Activated CD4-positive, alpha-beta T cell treated with anti-CD3 and anti-CD28 coated beads for 36 hours (primary cell): ENCODE results near the gene ACP7. TPM values are rescaled to one million over a fixed set of nuclear protein-coding genes. Genes with fewer than 3 reads are reported as not detected.
A peak's percentile ranks its signal among the peaks of the same experiment; 100 is the strongest.
"Not testable (repeated sequence)": the region's sequence is repeated elsewhere in the genome, so short reads cannot be mapped to it uniquely, and the experiment has no call there.

Source experiments
- ATAC-seq: fragments of 200-7000 bp; cut with Tn5 transposase; one replicate; pipeline ENCODE4 v1.10.0; 2021; ENCODE audit warnings: mild to moderate bottlenecking, moderate library complexity
- CTCF ChIA-PET: fragments of 350-600 bp; sonication (Branson Sonifier 250); formaldehyde crosslinking; loops from one replicate; lab custom pipeline; 2021; ENCODE audit warnings: antibody characterized with exemption; lab: Charles Lee
- POLR2A ChIA-PET: fragments of 350-600 bp; sonication (Branson Sonifier 250); formaldehyde crosslinking; loops from one replicate; lab custom pipeline; 2021; ENCODE audit warnings: antibody characterized with exemption, inconsistent platforms; lab: Charles Lee
- DNase-seq: peaks from one replicate; pipeline ENCODE4 v3.0.0-alpha.2; 2020
- H3K27ac Mint-ChIP-seq: one replicate; pipeline ENCODE4 v1.8.0; 2021; ENCODE audit warnings: mixed read lengths
- H3K27me3 Mint-ChIP-seq: one replicate; pipeline ENCODE4 v1.8.0; 2021; ENCODE audit warnings: mixed read lengths
- H3K36me3 Mint-ChIP-seq: one replicate; pipeline ENCODE4 v1.8.0; 2021; ENCODE audit warnings: low read depth, mixed read lengths
- H3K4me1 Mint-ChIP-seq: one replicate; pipeline ENCODE4 v1.8.0; 2021; ENCODE audit warnings: mixed read lengths
- H3K4me3 Mint-ChIP-seq: one replicate; pipeline ENCODE4 v1.8.0; 2021; ENCODE audit warnings: mild to moderate bottlenecking, moderate library complexity, mixed read lengths
- H3K9me3 Mint-ChIP-seq: one replicate; pipeline ENCODE4 v1.8.0; 2021; ENCODE audit warnings: low read depth, mixed read lengths
- intact Hi-C, 2 experiments: fragments of 100-400 bp; cut with DNase I in 1 of 2; cut with micrococcal nuclease in 1 of 2; formaldehyde crosslinking; loops; one replicate each; pipeline versions ENCODE4 v1.14.2 to v1.15.1; 2022 to 2024; cut with DNase I, micrococcal nuclease
- total RNA-seq, 2 experiments: library from RNA; stranded (reverse); gene quantifications; one replicate each; pipeline ENCODE4 v1.2.3, GENCODE V29; 2021

ACP7 gene
- total RNA-seq, 2 experiments from 2014 or later, result not detected

- Mint-ChIP-seq H3K27me3 (peaks cover 26% of the 10 kb centered on the region), H3K36me3 (no peaks in the 10 kb centered on the region), H3K9me3 (no peaks in the 10 kb centered on the region), H3K4me1 (peaks cover 18% of the 10 kb centered on the region), H3K4me3 (no peak overlapping the region), H3K27ac (no peak overlapping the region)
- DNase-seq (no peak), ATAC-seq (no peak)
- intact Hi-C loops, result no loop called here
- CTCF ChIA-PET, result interaction anchor here (1.4 kb wide), 2 partner anchors 11 to 36 kb away, joined by 3 to 4 read pairs; no protein-coding TSS in a partner anchor
- POLR2A ChIA-PET, result no interaction called here
These were observed 5.5 kb upstream of the ACP7 start for GRCh38 chr19:39078436-39079200.

GRCh38 chr19:39080431-39080830, 3.7 kb upstream of the ACP7 start:
- intact Hi-C loops, result no loop called here
- ChIA-PET CTCF (no interaction called here), POLR2A (no interaction called here)
- DNase-seq (no peak), ATAC-seq (no peak)
- Mint-ChIP-seq H3K27me3 (peaks cover 35% of the 10 kb centered on the region), H3K9me3 (no peaks in the 10 kb centered on the region), H3K4me1 (peaks cover 13% of the 10 kb centered on the region), H3K27ac (no peak overlapping the region), H3K4me3 (no peak overlapping the region), H3K36me3 (no peaks in the 10 kb centered on the region)

GRCh38 chr19:39082167-39082566, 2.0 kb upstream of the ACP7 start:
- Mint-ChIP-seq H3K27ac (no peak overlapping the region), H3K9me3 (no peaks in the 10 kb centered on the region), H3K4me3 (no peak overlapping the region), H3K36me3 (no peaks in the 10 kb centered on the region), H3K27me3 (peaks cover 40% of the 10 kb centered on the region), H3K4me1 (peaks cover 13% of the 10 kb centered on the region)
- ATAC-seq, result no peak
- ChIA-PET CTCF (interaction anchor here (0.7 to 1.0 kb wide), 2 partner anchors 114 to 121 kb away, joined by 3 to 4 read pairs; no protein-coding TSS in a partner anchor), POLR2A (no interaction called here)
- intact Hi-C loops, result no loop called here
- DNase-seq, result no peak

GRCh38 chr19:39082745-39083598, 1.2 kb upstream of the ACP7 start:
- ATAC-seq (no peak), DNase-seq (no peak)
- Mint-ChIP-seq H3K27me3 (peaks cover 42% of the 10 kb centered on the region), H3K4me1 (peaks cover 13% of the 10 kb centered on the region), H3K36me3 (no peaks in the 10 kb centered on the region), H3K9me3 (no peaks in the 10 kb centered on the region), H3K27ac (no peak overlapping the region), H3K4me3 (no peak overlapping the region)
- POLR2A ChIA-PET, result no interaction called here
- CTCF ChIA-PET, result interaction anchor here (1.0 kb wide), 2 partner anchors 30 to 115 kb away, joined by 4 to 5 read pairs; no protein-coding TSS in a partner anchor
- intact Hi-C loops, result no loop called here

GRCh38 chr19:39083599-39083982, 577 bp upstream of the ACP7 start:
- Mint-ChIP-seq H3K4me1 (peaks cover 13% of the 10 kb centered on the region), H3K4me3 (peak overlapping the region; percentile 36), H3K27ac (no peak overlapping the region), H3K9me3 (no peaks in the 10 kb centered on the region), H3K27me3 (peaks cover 42% of the 10 kb centered on the region), H3K36me3 (no peaks in the 10 kb centered on the region)
- CTCF ChIA-PET, result interaction anchor here (1.0 kb wide), 1 partner anchor 31 kb away, joined by 5 read pairs; no protein-coding TSS in a partner anchor
- POLR2A ChIA-PET, result no interaction called here
- no peak for ATAC-seq
- no peak for DNase-seq
- intact Hi-C loops, result no loop called here

GRCh38 chr19:39084732-39085080, 538 bp downstream of the ACP7 start:
- ATAC-seq, result no peak
- ChIA-PET CTCF (interaction anchor here (0.7 kb wide), 1 partner anchor 26 kb away, joined by 3 read pairs; no protein-coding TSS in a partner anchor), POLR2A (no interaction called here)
- intact Hi-C loops, result no loop called here
- Mint-ChIP-seq H3K4me3 (peak overlapping the region; percentile 12), H3K27me3 (peaks cover 44% of the 10 kb centered on the region), H3K36me3 (no peaks in the 10 kb centered on the region), H3K9me3 (no peaks in the 10 kb centered on the region), H3K4me1 (peaks cover 13% of the 10 kb centered on the region), H3K27ac (no peak overlapping the region)
- no peak for DNase-seq

- ChIA-PET POLR2A (no interaction called here), CTCF (interaction anchor here (0.7 to 1.2 kb wide), 2 partner anchors 25 to 34 kb away, joined by 3 to 5 read pairs; no protein-coding TSS in a partner anchor)
- H3K27me3 Mint-ChIP-seq, result peaks cover 42% of the 10 kb centered on the region
- intact Hi-C loops, result no loop called here
- no peak overlapping the region for H3K4me3 Mint-ChIP-seq
- DNase-seq (no peak), ATAC-seq (no peak)
- no peak overlapping the region for H3K27ac Mint-ChIP-seq
- peaks cover 13% of the 10 kb centered on the region for H3K4me1 Mint-ChIP-seq
- no peaks in the 10 kb centered on the region for H3K36me3 Mint-ChIP-seq
- no peaks in the 10 kb centered on the region for H3K9me3 Mint-ChIP-seq
These were observed 1.2 kb downstream of the ACP7 start for GRCh38 chr19:39085392-39085791.

- Mint-ChIP-seq H3K36me3 (no peaks in the 10 kb centered on the region), H3K9me3 (no peaks in the 10 kb centered on the region), H3K27me3 (peaks cover 35% of the 10 kb centered on the region), H3K4me3 (no peak overlapping the region), H3K4me1 (peaks cover 13% of the 10 kb centered on the region), H3K27ac (no peak overlapping the region)
- POLR2A ChIA-PET, result no interaction called here
- intact Hi-C loops, result no loop called here
- no peak for ATAC-seq
- CTCF ChIA-PET, result interaction anchor here (0.6 to 1.2 kb wide), 2 partner anchors 32 to 35 kb away, joined by 3 to 5 read pairs; no protein-coding TSS in a partner anchor
- no peak for DNase-seq
These were observed 2.2 kb downstream of the ACP7 start for GRCh38 chr19:39086386-39086785.

- peaks cover 27% of the 10 kb centered on the region for H3K27me3 Mint-ChIP-seq
- ChIA-PET CTCF (no interaction called here), POLR2A (no interaction called here)
- H3K4me3 Mint-ChIP-seq, result no peak overlapping the region
- H3K36me3 Mint-ChIP-seq, result no peaks in the 10 kb centered on the region
- intact Hi-C loops, result no loop called here
- ATAC-seq (no peak), DNase-seq (no peak)
- H3K4me1 Mint-ChIP-seq, result peaks cover 8% of the 10 kb centered on the region
- no peaks in the 10 kb centered on the region for H3K9me3 Mint-ChIP-seq
- H3K27ac Mint-ChIP-seq, result no peak overlapping the region
These were observed 3.9 kb downstream of the ACP7 start for GRCh38 chr19:39087907-39088686.

- H3K9me3 Mint-ChIP-seq, POLR2A ChIA-PET, ATAC-seq, H3K27ac Mint-ChIP-seq, H3K4me1 Mint-ChIP-seq, DNase-seq, CTCF ChIA-PET, H3K36me3 Mint-ChIP-seq, intact Hi-C loops, H3K4me3 Mint-ChIP-seq: not testable (repeated sequence)
- H3K27me3 Mint-ChIP-seq, result peaks cover 25% of the 10 kb centered on the region
These were observed 5.8 kb downstream of the ACP7 start for GRCh38 chr19:39090016-39090415.

- intact Hi-C loops, result no loop called here
- H3K4me1 Mint-ChIP-seq, result no peaks in the 10 kb centered on the region
- no peak overlapping the region for H3K4me3 Mint-ChIP-seq
- no peaks in the 10 kb centered on the region for H3K36me3 Mint-ChIP-seq
- ChIA-PET POLR2A (no interaction called here), CTCF (interaction anchor here (0.6 kb wide), 1 partner anchor 160 kb away, joined by 3 read pairs; the partner anchor contains the start of gene SARS2)
- H3K27ac Mint-ChIP-seq, result no peak overlapping the region
- no peaks in the 10 kb centered on the region for H3K9me3 Mint-ChIP-seq
- H3K27me3 Mint-ChIP-seq, result peaks cover 18% of the 10 kb centered on the region
- DNase-seq (no peak), ATAC-seq (no peak)
These were observed 6.7 kb downstream of the ACP7 start for GRCh38 chr19:39090881-39091280.
